CD4-positive, alpha-beta memory T cell (primary cell): ENCODE results near the gene CORIN. TPM values are rescaled to one million over a fixed set of nuclear protein-coding genes. Genes with fewer than 3 reads are reported as not detected.

Experiments used
- CTCF ChIA-PET: fragments of 350-600 bp; sonication (Branson Sonifier 250); formaldehyde crosslinking; loops from one replicate; lab custom pipeline; 2021; ENCODE audit warnings: inconsistent platforms; ENCODE audit not compliant: partially characterized antibody; lab: Charles Lee
- POLR2A ChIA-PET: fragments of 350-600 bp; sonication (Branson Sonifier 250); formaldehyde crosslinking; loops from one replicate; lab custom pipeline; 2021; ENCODE audit not compliant: partially characterized antibody; lab: Charles Lee
- DNase-seq, 5 donors: peaks; one replicate each; pipeline versions ENCODE4 v3.0.0 to v3.0.0-alpha.2; 2020 to 2022; ENCODE audit warnings: mixed read lengths in 1 of 5
- H3K27ac ChIP-seq: one replicate; pipeline ENCODE4 v1.7.0; 2013; ENCODE audit warnings: low read depth, low read length
- H3K27me3 ChIP-seq: 2 replicates; pipeline ENCODE4 v1.7.0; 2013; ENCODE audit warnings: mild to moderate bottlenecking, low read length, moderate library complexity; ENCODE audit not compliant: insufficient read depth
- H3K36me3 ChIP-seq: 2 replicates; pipeline ENCODE4 v1.7.0; 2013; ENCODE audit warnings: mild to moderate bottlenecking, low read length, moderate library complexity; ENCODE audit not compliant: insufficient read depth
- H3K4me1 ChIP-seq: 2 replicates; pipeline ENCODE4 v1.7.0; 2013; ENCODE audit warnings: mild to moderate bottlenecking, low read length, moderate library complexity; ENCODE audit not compliant: insufficient read depth
- H3K4me3 ChIP-seq, 2 donors: one replicate each; pipeline ENCODE4 v1.7.0; 2013; ENCODE audit warnings: low read length in 2 of 2, mild to moderate bottlenecking in 1 of 2
- H3K9me3 ChIP-seq, 2 donors: one replicate each; pipeline ENCODE4 v1.7.0; 2013; ENCODE audit warnings: low read length in 2 of 2, control low read depth in 1 of 2; ENCODE audit not compliant: control insufficient read depth in 1 of 2
- H3K27ac Mint-ChIP-seq, 7 donors: one replicate each; pipeline ENCODE4 v1.8.0; 2020 to 2021; ENCODE audit warnings: mixed read lengths in 7 of 7, mild to moderate bottlenecking in 6 of 7, inconsistent platforms in 3 of 7, moderate library complexity in 3 of 7
- H3K27me3 Mint-ChIP-seq, 2 donors: one replicate each; pipeline ENCODE4 v1.8.0; 2020 to 2021; ENCODE audit warnings: mixed read lengths in 2 of 2
- H3K36me3 Mint-ChIP-seq, 2 donors: one replicate each; pipeline ENCODE4 v1.8.0; 2020 to 2021; ENCODE audit warnings: mixed read lengths in 2 of 2, inconsistent platforms in 1 of 2, mild to moderate bottlenecking in 1 of 2
- H3K4me1 Mint-ChIP-seq, 4 donors: one replicate each; pipeline ENCODE4 v1.8.0; 2020 to 2021; ENCODE audit warnings: mixed read lengths in 4 of 4, mild to moderate bottlenecking in 1 of 4
- H3K4me3 Mint-ChIP-seq, 8 donors: one replicate each; pipeline ENCODE4 v1.8.0; 2020 to 2021; ENCODE audit warnings: mixed read lengths in 8 of 8, mild to moderate bottlenecking in 7 of 8, moderate library complexity in 6 of 8, inconsistent platforms in 3 of 8
- H3K9me3 Mint-ChIP-seq, 8 donors: one replicate each; pipeline ENCODE4 v1.8.0; 2020 to 2021; ENCODE audit warnings: mixed read lengths in 8 of 8, mild to moderate bottlenecking in 5 of 8, inconsistent platforms in 3 of 8, moderate library complexity in 1 of 8
- intact Hi-C: fragments of 100-400 bp; cut with micrococcal nuclease; formaldehyde crosslinking; loops from one replicate; pipeline ENCODE4 v1.15.1; 2023
- polyA plus RNA-seq, 2 donors: library from polyadenylated mRNA; unstranded; fragments of 300-500 nt; fragmentation: Illumina TruSeq; gene quantifications; one replicate each; pipeline ENCODE4 v1.2.3, GENCODE V29; 2021
- total RNA-seq, 2 experiments: library from RNA; stranded (reverse); gene quantifications; one replicate each; pipeline ENCODE4 v1.2.3, GENCODE V29; 2021

Gene CORIN
- total and polyA plus RNA-seq, 4 experiments from 2014 or later, result 0.30 to 1.1 (median 0.36) TPM; not detected in 1

DNA sequence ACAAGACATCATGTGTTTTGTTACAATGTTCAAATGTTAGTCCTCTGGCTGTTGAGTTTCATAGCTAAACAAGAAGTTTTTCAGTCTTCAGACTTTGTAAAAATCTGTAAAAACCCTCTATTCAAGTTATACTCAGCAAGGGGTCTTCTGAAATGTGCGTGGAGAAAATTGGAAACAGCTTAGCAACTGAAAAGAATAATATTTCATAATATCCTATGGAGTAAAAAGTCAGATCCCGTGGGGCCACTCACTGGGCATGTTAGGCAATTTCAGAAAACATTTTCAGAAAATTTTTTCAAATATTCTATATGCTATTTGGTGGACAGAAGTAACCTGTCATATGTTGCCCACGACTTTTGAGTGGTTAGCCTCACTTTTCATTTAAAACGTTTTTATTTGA lies 118.3 kb downstream of the CORIN start:
- Histone ChIP-seq H3K27ac (no peak overlapping the region), H3K4me1 (no peaks in the 10 kb centered on the region), H3K27me3 (no peaks in the 10 kb centered on the region), H3K9me3 (no peaks in the 10 kb centered on the region), H3K4me3 (no peak overlapping the region), H3K36me3 (no peaks in the 10 kb centered on the region)
- Mint-ChIP-seq H3K9me3 (no peaks in the 10 kb centered on the region), H3K36me3 (no peaks in the 10 kb centered on the region), H3K4me3 (no peak overlapping the region), H3K4me1 (no peaks in the 10 kb centered on the region), H3K27ac (no peak overlapping the region), H3K27me3 (peaks cover 6 to 19% of the 10 kb centered on the region in 2 donors)
- POLR2A ChIA-PET, result no interaction called here
- CTCF ChIA-PET, result no interaction called here
- no peak for DNase-seq
- intact Hi-C loops, result no loop called here

DNA sequence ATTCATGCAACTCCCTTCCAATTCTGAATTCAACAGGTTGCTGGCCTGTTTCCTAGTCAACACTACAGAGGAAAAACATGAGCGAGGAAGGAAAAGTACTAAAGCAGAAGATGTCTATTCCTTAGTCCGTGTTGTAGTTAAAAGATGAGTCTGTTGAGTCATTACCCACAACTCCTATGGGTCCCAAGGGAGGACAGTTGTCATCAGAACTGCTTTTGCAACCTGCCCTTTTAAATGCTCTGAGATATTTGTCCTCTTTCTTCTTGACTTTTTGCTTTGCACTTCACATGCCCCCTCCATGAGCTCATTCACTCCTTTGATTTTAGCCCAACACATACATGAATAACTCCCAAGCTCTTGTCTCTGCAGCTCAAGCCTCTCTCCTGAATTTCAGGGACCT lies 119.2 kb downstream of the CORIN start:
- Mint-ChIP-seq H3K9me3 (no peaks in the 10 kb centered on the region), H3K4me1 (no peaks in the 10 kb centered on the region), H3K4me3 (no peak overlapping the region), H3K36me3 (no peaks in the 10 kb centered on the region), H3K27me3 (peaks cover 6 to 19% of the 10 kb centered on the region in 2 donors), H3K27ac (no peak overlapping the region)
- no peak overlapping the region for H3K4me3 ChIP-seq
- H3K36me3 ChIP-seq, result no peaks in the 10 kb centered on the region
- H3K27ac ChIP-seq, result no peak overlapping the region
- intact Hi-C loops, result no loop called here
- CTCF ChIA-PET, result no interaction called here
- no peaks in the 10 kb centered on the region for H3K4me1 ChIP-seq
- POLR2A ChIA-PET, result no interaction called here
- H3K9me3 ChIP-seq, result no peaks in the 10 kb centered on the region
- H3K27me3 ChIP-seq, result no peaks in the 10 kb centered on the region
- no peak for DNase-seq

DNA sequence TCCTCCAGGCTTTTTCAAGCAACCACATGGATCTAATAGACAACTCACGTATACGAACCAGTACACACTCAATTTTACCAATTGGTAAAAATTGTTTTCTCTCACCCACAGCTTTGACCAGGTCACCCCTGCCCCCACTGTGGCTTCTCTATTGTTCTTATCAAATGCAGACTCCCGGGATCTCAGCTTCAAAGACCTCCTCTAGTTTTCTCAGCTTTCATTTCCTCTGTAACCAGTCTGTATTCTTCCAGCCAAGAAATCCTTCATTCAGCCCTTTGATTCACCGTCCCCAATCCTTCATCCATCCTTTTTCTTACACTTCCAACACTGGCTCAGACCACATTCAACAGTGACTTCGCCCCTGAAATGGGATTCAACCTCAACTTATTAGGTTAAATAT lies 120.7 kb downstream of the CORIN start:
- POLR2A ChIA-PET, result no interaction called here
- Histone ChIP-seq H3K4me1 (no peaks in the 10 kb centered on the region), H3K9me3 (no peaks in the 10 kb centered on the region), H3K4me3 (no peak overlapping the region), H3K27ac (no peak overlapping the region), H3K27me3 (no peaks in the 10 kb centered on the region), H3K36me3 (no peaks in the 10 kb centered on the region)
- Mint-ChIP-seq H3K4me1 (no peaks in the 10 kb centered on the region), H3K27me3 (peaks cover 13 to 15% of the 10 kb centered on the region in 2 donors), H3K4me3 (no peak overlapping the region), H3K9me3 (no peaks in the 10 kb centered on the region), H3K36me3 (no peaks in the 10 kb centered on the region), H3K27ac (no peak overlapping the region)
- CTCF ChIA-PET, result no interaction called here
- intact Hi-C loops, result no loop called here
- no peak for DNase-seq

DNA sequence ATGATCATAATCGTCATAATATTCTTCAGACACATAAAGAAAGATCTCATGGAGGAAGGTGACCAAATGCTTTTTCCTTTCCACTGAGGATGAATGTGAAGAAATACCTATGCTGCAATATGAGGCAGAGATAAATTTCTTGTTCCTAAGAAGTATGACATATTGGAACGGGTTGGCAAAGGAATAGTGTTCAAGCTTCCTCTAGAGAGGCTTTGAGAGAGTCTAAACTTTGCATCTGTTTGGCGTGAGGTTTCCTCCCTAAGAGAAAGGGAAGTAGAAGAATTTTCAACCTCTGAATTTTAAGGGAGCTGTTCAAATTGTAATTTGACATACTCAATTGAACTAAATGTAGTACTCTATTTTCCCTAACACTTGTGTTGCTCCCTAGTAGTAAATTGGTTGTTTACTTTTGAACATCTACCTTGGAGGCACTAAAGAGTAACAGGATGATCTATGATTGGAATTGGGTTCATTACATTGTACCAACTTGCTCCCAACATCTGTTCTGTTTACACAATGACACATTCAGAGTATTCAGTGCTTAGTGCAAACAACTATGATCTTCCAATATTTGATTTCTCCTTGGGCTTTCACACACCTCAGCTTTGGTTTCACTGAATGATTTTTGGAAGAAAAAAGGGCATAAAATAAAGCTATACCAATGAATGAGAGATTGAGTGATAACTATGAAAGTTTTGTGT lies 122.0 kb downstream of the CORIN start:
- H3K36me3 Mint-ChIP-seq, result no peaks in the 10 kb centered on the region
- ChIA-PET CTCF (interaction anchor here (1.0 to 1.2 kb wide), 3 partner anchors 10 to 122 kb away, joined by 3 to 5 read pairs (median 4); partner anchors contain the start of gene CORIN), POLR2A (no interaction called here)
- peaks cover 13 to 20% of the 10 kb centered on the region in 2 donors for H3K27me3 Mint-ChIP-seq
- no peaks in the 10 kb centered on the region for H3K9me3 Mint-ChIP-seq
- H3K4me1 ChIP-seq, result no peaks in the 10 kb centered on the region
- DNase-seq, result no peak
- H3K27ac ChIP-seq, result no peak overlapping the region
- no peak overlapping the region for H3K4me3 Mint-ChIP-seq
- H3K4me1 Mint-ChIP-seq, result no peaks in the 10 kb centered on the region
- no peak overlapping the region for H3K4me3 ChIP-seq
- H3K27me3 ChIP-seq, result no peaks in the 10 kb centered on the region
- no peak overlapping the region for H3K27ac Mint-ChIP-seq
- no peaks in the 10 kb centered on the region for H3K36me3 ChIP-seq
- H3K9me3 ChIP-seq, result no peaks in the 10 kb centered on the region
- intact Hi-C loops, result no loop called here

DNA sequence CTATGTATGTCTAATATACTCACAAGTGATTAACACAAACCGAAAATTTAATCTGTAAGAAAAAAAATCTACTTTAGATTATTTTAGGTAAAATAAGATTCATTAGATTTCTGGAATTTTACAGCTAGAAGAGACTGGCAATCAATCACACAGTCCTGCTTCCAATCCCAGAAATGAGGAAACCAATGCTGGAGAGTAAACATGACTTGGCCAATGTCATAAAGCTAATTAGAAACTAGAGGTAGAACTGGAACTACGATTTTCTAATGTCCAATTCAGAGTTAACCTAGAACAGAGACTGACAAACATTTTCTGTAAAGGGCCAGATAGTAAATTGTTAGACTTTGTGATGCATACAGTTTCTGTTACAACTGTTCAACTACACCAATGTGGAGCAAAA lies 123.6 kb downstream of the CORIN start:
- H3K27ac ChIP-seq, result no peak overlapping the region
- no peaks in the 10 kb centered on the region for H3K36me3 Mint-ChIP-seq
- H3K27ac Mint-ChIP-seq, result no peak overlapping the region
- H3K4me1 ChIP-seq, result no peaks in the 10 kb centered on the region
- intact Hi-C loops, result no loop called here
- no peak for DNase-seq
- H3K9me3 ChIP-seq, result no peaks in the 10 kb centered on the region
- CTCF ChIA-PET, result no interaction called here
- no peak overlapping the region for H3K4me3 Mint-ChIP-seq
- H3K27me3 Mint-ChIP-seq, result peaks cover 13 to 22% of the 10 kb centered on the region in 2 donors
- no peak overlapping the region for H3K4me3 ChIP-seq
- H3K4me1 Mint-ChIP-seq, result no peaks in the 10 kb centered on the region
- POLR2A ChIA-PET, result no interaction called here
- H3K9me3 Mint-ChIP-seq, result no peaks in the 10 kb centered on the region
- H3K27me3 ChIP-seq, result no peaks in the 10 kb centered on the region
- H3K36me3 ChIP-seq, result no peaks in the 10 kb centered on the region

DNA sequence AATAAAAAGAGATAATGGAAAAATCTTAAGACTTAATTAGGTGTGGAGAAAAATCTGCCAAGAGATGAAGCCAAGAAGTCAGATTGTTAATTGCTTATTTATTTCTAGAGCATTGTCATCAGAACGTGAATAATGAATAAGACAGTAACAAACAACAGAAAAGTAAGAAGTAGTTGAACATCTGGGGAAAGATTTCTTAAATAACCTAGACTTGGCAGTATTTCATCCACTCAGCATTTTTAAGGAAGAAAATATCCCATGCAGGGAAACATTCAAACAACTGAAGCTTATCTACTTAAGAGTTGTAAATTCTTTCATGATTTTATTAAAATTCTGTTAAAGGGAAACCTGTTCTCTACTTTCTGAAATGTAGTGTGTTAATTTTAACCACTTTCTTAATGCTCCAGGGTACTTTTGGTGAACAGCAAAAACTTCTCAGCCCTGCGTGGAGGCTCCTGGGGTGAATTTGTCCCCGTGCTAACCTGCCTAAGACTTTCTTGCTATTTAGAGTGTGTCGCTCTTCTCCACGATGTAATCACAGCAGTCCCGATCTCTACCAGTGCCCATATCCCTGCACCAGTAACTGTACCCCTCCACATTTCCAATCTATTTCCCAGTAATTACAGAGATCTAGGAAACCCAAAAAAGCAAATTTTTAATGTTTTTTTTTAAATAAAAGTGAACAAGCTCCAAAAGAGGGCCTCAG lies 124.6 kb downstream of the CORIN start:
- no peak for DNase-seq
- intact Hi-C loops, result no loop called here
- H3K4me3 Mint-ChIP-seq, result no peak overlapping the region
- H3K4me1 Mint-ChIP-seq, result no peaks in the 10 kb centered on the region
- no peaks in the 10 kb centered on the region for H3K36me3 Mint-ChIP-seq
- CTCF ChIA-PET, result interaction anchor here (1.1 kb wide), 1 partner anchor 123 kb away, joined by 3 read pairs; no protein-coding TSS in a partner anchor
- Histone ChIP-seq H3K4me3 (no peak overlapping the region), H3K27ac (no peak overlapping the region), H3K9me3 (no peaks in the 10 kb centered on the region), H3K4me1 (no peaks in the 10 kb centered on the region), H3K36me3 (no peaks in the 10 kb centered on the region), H3K27me3 (no peaks in the 10 kb centered on the region)
- no peak overlapping the region for H3K27ac Mint-ChIP-seq
- H3K9me3 Mint-ChIP-seq, result no peaks in the 10 kb centered on the region
- peaks cover 14 to 25% of the 10 kb centered on the region in 2 donors for H3K27me3 Mint-ChIP-seq
- POLR2A ChIA-PET, result no interaction called here

- Histone ChIP-seq H3K36me3 (no peaks in the 10 kb centered on the region), H3K9me3 (no peaks in the 10 kb centered on the region), H3K4me3 (no peak overlapping the region), H3K27ac (no peak overlapping the region), H3K4me1 (no peaks in the 10 kb centered on the region), H3K27me3 (no peaks in the 10 kb centered on the region)
- Mint-ChIP-seq H3K36me3 (no peaks in the 10 kb centered on the region), H3K27ac (no peak overlapping the region), H3K9me3 (no peaks in the 10 kb centered on the region), H3K4me1 (no peaks in the 10 kb centered on the region), H3K27me3 (peaks cover 15 to 23% of the 10 kb centered on the region in 2 donors), H3K4me3 (no peak overlapping the region)
- DNase-seq, result no peak
- intact Hi-C loops, result no loop called here
- ChIA-PET CTCF (interaction anchor here (1.0 to 1.4 kb wide), 2 partner anchors 128 to 222 kb away, joined by 3 read pairs; no protein-coding TSS in a partner anchor), POLR2A (no interaction called here)
Measured at GRCh38 chr4:47711646-47712045, 126.2 kb downstream of the CORIN start.
